Cardiac fibroblast (primary cell): Measurements from ENCODE around the gene RAC3.

Experiments used
- DNase-seq, 2 donors: peaks; one replicate each; pipeline versions ENCODE4 v3.0.0 to v3.0.0-alpha.2; 2010; ENCODE audit warnings: low read depth in 2 of 2
- H3K4me3 ChIP-seq, 2 donors: replicated peaks in 1 of 2; 1 replicate in 1 of 2; 2 replicates in 1 of 2; pipeline ENCODE4 v1.5.1; 2011; ENCODE audit warnings: low read depth in 2 of 2, low read length in 2 of 2, mild to moderate bottlenecking in 2 of 2, moderate library complexity in 1 of 2
- CTCF ChIP-seq: IDR thresholded peaks from one replicate; pipeline ENCODE4 v1.5.1; 2011; ENCODE audit warnings: low read depth, mild to moderate bottlenecking, low read length, inconsistent platforms

Gene RAC3

GRCh38 chr17:82031303-82031884 lies at the start of gene RAC3:
TSS of gene RAC3 (plus strand) at chr17:82031678. CDS start at chr17:82031762, 84 bp downstream.
- TF ChIP-seq CTCF: no peak

GRCh38 chr17:81983011-81983638 lies 48.4 kb upstream of the RAC3 start:
- TF ChIP-seq CTCF: no peak
- no peak overlapping the region for H3K4me3 ChIP-seq
- no peak for DNase-seq

More at GRCh38 chr17:82031303-82031884, at the start of gene RAC3:
- peak in 1 of 2 donors; percentile 36 for DNase-seq
- H3K4me3 ChIP-seq: peak within 1 kb of the TSS; percentile 50 to 51

- H3K4me3 ChIP-seq: no peak overlapping the region
- no peak for DNase-seq
- TF ChIP-seq CTCF: no peak
These were observed 47.7 kb upstream of the RAC3 start for GRCh38 chr17:81983639-81984373.

- DNase-seq: no peak
- no peak overlapping the region for H3K4me3 ChIP-seq
- no peak for TF ChIP-seq CTCF
These were observed 46.6 kb upstream of the RAC3 start for GRCh38 chr17:81984773-81985410.

- DNase-seq: no peak
- TF ChIP-seq CTCF: no peak
- no peak overlapping the region for H3K4me3 ChIP-seq
These were observed 44.9 kb upstream of the RAC3 start for GRCh38 chr17:81986606-81987005.

- no peak for TF ChIP-seq CTCF
- H3K4me3 ChIP-seq: no peak overlapping the region
- no peak for DNase-seq
These were observed 44.2 kb upstream of the RAC3 start for GRCh38 chr17:81987161-81987770.
